T-cell (primary cell): ENCODE results near the gene SP7. TPM values are rescaled to one million over a fixed set of nuclear protein-coding genes. Genes with fewer than 3 reads are reported as not detected.
"Not testable (repeated sequence)": the region's sequence is repeated elsewhere in the genome, so short reads cannot be mapped to it uniquely, and the experiment has no call there.

Experiments
- ATAC-seq, 4 experiments: fragments of 200-7000 bp in 3 of 4; fragments of 150-1000 bp in 1 of 4; cut with Tn5 transposase; replicated peaks in 1 of 4; 1 replicate in 3 of 4; 2 replicates in 1 of 4; pipeline ENCODE4 v1.10.0; 2021; ENCODE audit warnings: moderate library complexity in 3 of 4, mild to moderate bottlenecking in 2 of 4, moderate number of reproducible peaks in 1 of 4
- CTCF ChIA-PET, 2 donors: fragments of 300-600 bp; sonication (Branson Sonifier 250); formaldehyde crosslinking; loops; one replicate each; lab custom pipeline; 2022; ENCODE audit warnings: antibody characterized with exemption in 2 of 2; lab: Charles Lee
- POLR2A ChIA-PET, 2 donors: fragments of 300-600 bp; sonication (Branson Sonifier 250); formaldehyde crosslinking; loops; one replicate each; lab custom pipeline; 2022; ENCODE audit warnings: antibody characterized with exemption in 2 of 2; lab: Charles Lee
- DNase-seq, 35 experiments: peaks; one replicate each; pipeline versions ENCODE4 v3.0.0 to v3.0.0-alpha.2; 2013 to 2023
- H3K27ac ChIP-seq: one replicate; pipeline ENCODE4 v1.5.1; 2013; ENCODE audit warnings: low read length
- H3K27me3 ChIP-seq, 2 experiments: replicated peaks in 1 of 2; 1 replicate in 1 of 2; 2 replicates in 1 of 2; pipeline versions ENCODE4 v1.6.1 to v1.7.0; 2013; ENCODE audit warnings: low read length in 1 of 2, mixed read lengths in 1 of 2; ENCODE audit not compliant: control insufficient read depth in 2 of 2, insufficient read depth in 2 of 2; ENCODE audit errors: extremely low read depth in 1 of 2
- H3K36me3 ChIP-seq, 2 donors: 1 replicate in 1 of 2; 2 replicates in 1 of 2; pipeline versions ENCODE4 v1.6.1 to v1.7.0; 2013; ENCODE audit warnings: low read length in 1 of 2; ENCODE audit not compliant: control insufficient read depth in 2 of 2, insufficient read depth in 1 of 2; ENCODE audit errors: extremely low read depth in 1 of 2
- H3K4me1 ChIP-seq, 2 experiments: 1 replicate in 1 of 2; 2 replicates in 1 of 2; pipeline versions ENCODE4 v1.6.1 to v1.7.0; 2013; ENCODE audit warnings: low read length in 2 of 2, mixed read lengths in 1 of 2; ENCODE audit not compliant: insufficient read depth in 2 of 2, control insufficient read depth in 1 of 2; ENCODE audit errors: extremely low read depth in 1 of 2
- H3K4me3 ChIP-seq, 2 donors: 1 replicate in 1 of 2; 2 replicates in 1 of 2; pipeline versions ENCODE4 v1.5.1 to v1.7.0; 2013; ENCODE audit warnings: mild to moderate bottlenecking in 2 of 2, low read length in 1 of 2, moderate library complexity in 1 of 2; ENCODE audit not compliant: control insufficient read depth in 1 of 2; ENCODE audit errors: extremely low read depth in 1 of 2
- H3K9me3 ChIP-seq: 2 replicates; pipeline ENCODE4 v1.7.0; 2013
- H3K27ac Mint-ChIP-seq, 2 donors: one replicate each; pipeline ENCODE4 v1.8.0; 2020 to 2021; ENCODE audit warnings: mild to moderate bottlenecking in 2 of 2, mixed read lengths in 2 of 2
- H3K27me3 Mint-ChIP-seq, 2 donors: one replicate each; pipeline ENCODE4 v1.8.0; 2021 to 2022; ENCODE audit warnings: mixed read lengths in 2 of 2
- H3K36me3 Mint-ChIP-seq: one replicate; pipeline ENCODE4 v1.8.0; 2021; ENCODE audit warnings: mixed read lengths
- H3K4me1 Mint-ChIP-seq, 3 donors: one replicate each; pipeline ENCODE4 v1.8.0; 2020 to 2022; ENCODE audit warnings: mixed read lengths in 3 of 3, mild to moderate bottlenecking in 1 of 3
- H3K4me3 Mint-ChIP-seq, 3 donors: one replicate each; pipeline ENCODE4 v1.8.0; 2020 to 2022; ENCODE audit warnings: mild to moderate bottlenecking in 3 of 3, mixed read lengths in 3 of 3, moderate library complexity in 3 of 3
- H3K9me3 Mint-ChIP-seq, 3 donors: one replicate each; pipeline ENCODE4 v1.8.0; 2020 to 2022; ENCODE audit warnings: mixed read lengths in 3 of 3
- WGBS: methylation state at CpG from one replicate; pipeline ENCODE4 v1.1.5; 2013; ENCODE audit warnings: missing lambda C conversion rate; ENCODE audit not compliant: insufficient coverage; 5-methylcytosine and 5-hydroxymethylcytosine counted together
- total RNA-seq, 35 experiments: library from RNA in 6 of 35; stranded (reverse) in 6 of 35; fragments of 120-200 nt in 1 of 35; gene quantifications; one replicate each; pipeline versions ENCODE4 v1.2.1 to v1.2.4 and lab custom pipeline; 2013 to 2026

SP7 gene
- total RNA-seq, 5 donors from 2014 or later (not counting 1 experiment from before 2014, with no cell fraction given), result 0.12 TPM; not detected in 4

DNA sequence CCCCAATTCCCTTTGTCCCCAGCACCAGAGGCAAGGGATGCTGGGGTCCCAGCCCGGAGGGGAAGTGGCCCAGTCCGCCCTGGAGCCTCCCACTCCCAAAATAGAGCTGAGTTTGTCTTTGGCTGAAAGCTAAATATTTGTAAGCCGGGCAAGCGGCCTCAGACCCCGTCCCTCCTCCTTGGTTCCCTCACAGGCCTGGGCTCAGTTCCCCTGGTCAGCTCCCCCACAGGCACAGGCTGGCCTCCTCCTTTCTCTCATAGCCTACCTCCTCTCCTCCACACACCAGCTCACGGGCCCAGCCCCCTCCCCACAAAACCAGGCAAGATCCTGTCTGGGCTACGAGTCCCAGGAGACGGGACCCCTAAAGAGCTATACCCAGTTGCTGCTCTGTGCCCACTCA lies 1.3 kb downstream of the SP7 start:
- H3K4me3 ChIP-seq, result no peak overlapping the region
- ChIA-PET CTCF (interaction anchor here (0.6 to 1.6 kb wide), 3 partner anchors 10 to 14 kb away, joined by 4 to 5 read pairs (median 4); no protein-coding TSS in a partner anchor), POLR2A (no interaction called here)
- peaks cover 5 to 7% of the 10 kb centered on the region in 2 experiments for H3K4me1 ChIP-seq
- DNase-seq (no peak), ATAC-seq (no peak)
- Mint-ChIP-seq H3K9me3 (no peaks in the 10 kb centered on the region), H3K4me1 (peaks cover 3 to 8% (median 7%) of the 10 kb centered on the region in 3 donors), H3K4me3 (no peak overlapping the region), H3K27me3 (peaks cover 44 to 54% of the 10 kb centered on the region in 2 donors), H3K36me3 (no peaks in the 10 kb centered on the region), H3K27ac (no peak overlapping the region)
- H3K27me3 ChIP-seq, result peaks cover 0 to 80% of the 10 kb centered on the region in 2 experiments
- WGBS, result 89% methylated on average over 6 of the region's 8 CpGs
- no peaks in the 10 kb centered on the region for H3K9me3 ChIP-seq
- H3K27ac ChIP-seq, result no peak overlapping the region
- H3K36me3 ChIP-seq, result no peaks in the 10 kb centered on the region

DNA sequence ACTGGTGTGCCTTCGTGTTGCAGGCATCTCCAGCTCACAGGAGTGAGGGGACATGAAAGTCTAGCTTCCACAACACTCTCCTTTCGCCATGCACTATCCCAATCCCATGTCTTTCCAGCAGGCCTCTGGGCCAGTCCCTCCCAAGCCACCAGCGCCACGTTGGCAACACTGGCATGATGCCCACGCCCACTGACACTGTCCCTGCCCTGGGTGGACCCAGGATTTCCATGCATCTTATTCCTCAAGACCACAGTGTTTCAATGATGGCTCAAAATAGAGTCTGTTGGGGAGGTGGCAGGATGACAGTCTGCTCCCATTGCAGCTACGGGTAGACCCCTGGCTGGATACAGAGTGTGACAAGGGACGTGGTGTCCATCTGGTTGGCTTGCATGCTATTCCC lies 2.3 kb downstream of the SP7 start:
- no peaks in the 10 kb centered on the region for H3K36me3 Mint-ChIP-seq
- Histone ChIP-seq H3K4me3 (no peak overlapping the region), H3K9me3 (no peaks in the 10 kb centered on the region), H3K27ac (no peak overlapping the region), H3K4me1 (peaks cover 5 to 7% of the 10 kb centered on the region in 2 experiments), H3K36me3 (no peaks in the 10 kb centered on the region), H3K27me3 (peaks cover 0 to 80% of the 10 kb centered on the region in 2 experiments)
- peaks cover 44 to 54% of the 10 kb centered on the region in 2 donors for H3K27me3 Mint-ChIP-seq
- H3K27ac Mint-ChIP-seq, result no peak overlapping the region
- CTCF ChIA-PET, result interaction anchor here in 1 of 2 donors (0.8 kb wide), 1 partner anchor 13 kb away, joined by 3 read pairs; the partner anchor contains the start of gene AAAS
- DNase-seq (no peak), ATAC-seq (no peak)
- H3K9me3 Mint-ChIP-seq, result no peaks in the 10 kb centered on the region
- POLR2A ChIA-PET, result interaction anchor here in 1 of 2 donors (0.7 kb wide), 1 partner anchor 114 kb away, joined by 7 read pairs; no protein-coding TSS in a partner anchor
- H3K4me1 Mint-ChIP-seq, result peaks cover 3 to 8% (median 7%) of the 10 kb centered on the region in 3 donors
- H3K4me3 Mint-ChIP-seq, result no peak overlapping the region
- 53% methylated on average over 6 of the region's 7 CpGs for WGBS

DNA sequence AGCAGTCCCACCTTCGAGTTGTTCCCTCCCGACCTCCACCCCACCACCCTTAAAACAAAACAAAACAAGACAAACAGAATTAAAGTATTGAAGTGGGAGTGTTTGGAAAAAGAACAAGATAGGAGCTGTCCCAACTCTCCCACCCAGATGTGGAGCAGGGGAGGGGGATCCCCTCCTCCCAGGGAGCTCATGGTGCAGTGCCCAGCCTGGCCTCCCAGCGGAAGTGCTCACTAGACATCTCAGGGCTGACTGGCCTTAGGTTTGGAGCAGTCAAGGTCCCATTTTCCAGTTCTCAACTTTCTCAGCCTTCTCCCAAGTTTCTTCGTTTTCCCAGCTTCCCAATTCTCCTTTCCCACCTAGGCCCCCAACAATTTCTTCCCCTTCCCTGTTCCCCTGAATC lies 2.9 kb downstream of the SP7 start:
- no peaks in the 10 kb centered on the region for H3K36me3 ChIP-seq
- no peak overlapping the region for H3K27ac Mint-ChIP-seq
- H3K36me3 Mint-ChIP-seq, result no peaks in the 10 kb centered on the region
- ChIA-PET POLR2A (interaction anchor here in 1 of 2 donors (0.7 kb wide), 1 partner anchor 114 kb away, joined by 7 read pairs; no protein-coding TSS in a partner anchor), CTCF (interaction anchor here in 1 of 2 donors (0.8 kb wide), 1 partner anchor 12 kb away, joined by 3 read pairs; the partner anchor contains the start of gene AAAS)
- H3K4me3 Mint-ChIP-seq, result no peak overlapping the region
- H3K9me3 Mint-ChIP-seq, result no peaks in the 10 kb centered on the region
- H3K27ac ChIP-seq, result no peak overlapping the region
- ATAC-seq (no peak), DNase-seq (no peak)
- peaks cover 42 to 51% of the 10 kb centered on the region in 2 donors for H3K27me3 Mint-ChIP-seq
- 53% methylated on average over 2 of the region's 4 CpGs for WGBS
- peaks cover 0 to 79% of the 10 kb centered on the region in 2 experiments for H3K27me3 ChIP-seq
- H3K4me3 ChIP-seq, result no peak overlapping the region
- H3K9me3 ChIP-seq, result no peaks in the 10 kb centered on the region
- peaks cover 3 to 8% (median 6%) of the 10 kb centered on the region in 3 donors for H3K4me1 Mint-ChIP-seq
- H3K4me1 ChIP-seq, result peaks cover 4 to 7% of the 10 kb centered on the region in 2 experiments

DNA sequence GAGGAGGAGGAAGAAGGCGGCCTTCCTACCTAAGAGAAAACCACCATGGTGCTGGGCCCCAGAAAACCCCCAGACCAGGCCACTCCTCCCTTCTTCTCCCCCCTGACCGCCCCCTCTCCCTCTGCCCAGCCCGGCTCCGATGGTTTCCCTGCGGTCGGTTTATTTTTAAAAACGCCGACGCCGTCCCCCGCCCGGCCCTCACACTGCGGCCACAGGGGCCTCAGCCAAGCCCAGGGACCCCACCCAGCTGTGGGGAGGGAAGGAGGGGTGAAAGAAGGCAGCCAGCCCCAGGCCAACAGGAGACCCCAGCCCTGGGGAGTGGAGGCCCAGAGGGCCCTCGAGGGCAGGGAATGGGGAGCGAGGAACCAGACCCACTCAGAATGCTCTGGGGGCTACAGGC lies 3.4 kb downstream of the SP7 start:
- peaks cover 36 to 47% of the 10 kb centered on the region in 2 donors for H3K27me3 Mint-ChIP-seq

DNA sequence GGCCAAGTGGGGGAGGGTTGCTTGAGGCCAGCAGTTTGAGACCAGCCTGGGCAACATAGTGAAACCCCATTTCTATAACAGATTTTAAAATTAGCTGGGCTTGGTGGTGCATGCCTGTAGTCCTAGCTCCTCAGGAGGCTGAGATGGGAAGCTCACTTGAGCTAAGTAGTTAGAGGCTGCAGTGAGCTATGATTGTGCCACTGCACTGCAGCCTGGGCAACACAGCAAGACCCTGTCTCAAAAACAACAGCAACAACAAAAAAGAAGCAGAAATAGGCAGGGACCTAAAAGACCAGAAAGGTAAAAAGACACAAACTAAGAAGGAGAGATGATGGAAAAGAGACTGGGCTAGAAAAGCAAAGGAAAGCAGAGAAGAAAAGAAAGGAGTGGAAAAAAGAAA lies 3.8 kb downstream of the SP7 start:
- not testable (repeated sequence) for ATAC-seq, H3K4me3 ChIP-seq, H3K36me3 ChIP-seq, H3K27ac ChIP-seq, H3K9me3 Mint-ChIP-seq, H3K4me1 Mint-ChIP-seq, DNase-seq, H3K36me3 Mint-ChIP-seq, H3K4me1 ChIP-seq, H3K27ac Mint-ChIP-seq, H3K9me3 ChIP-seq, H3K4me3 Mint-ChIP-seq
- H3K27me3 ChIP-seq, result peaks cover 0 to 75% of the 10 kb centered on the region in 2 experiments
- ChIA-PET CTCF (interaction anchor here in 1 of 2 donors (0.6 kb wide), 1 partner anchor 16 kb away, joined by 13 read pairs; no protein-coding TSS in a partner anchor), POLR2A (interaction anchor here (0.5 to 0.6 kb wide), 2 partner anchors 118 to 143 kb away, joined by 5 to 10 read pairs; no protein-coding TSS in a partner anchor)
- H3K27me3 Mint-ChIP-seq, result peaks cover 33 to 47% of the 10 kb centered on the region in 2 donors

More for the DNA sequence above, 3.4 kb downstream of the SP7 start:
- 82% methylated on average over 8 of the region's 15 CpGs for WGBS
- Mint-ChIP-seq H3K9me3 (no peaks in the 10 kb centered on the region), H3K27ac (no peak overlapping the region), H3K4me1 (peaks cover 2 to 5% (median 2%) of the 10 kb centered on the region in 3 donors), H3K4me3 (no peak overlapping the region), H3K36me3 (no peaks in the 10 kb centered on the region)
- H3K27ac ChIP-seq, result no peak overlapping the region
- no peaks in the 10 kb centered on the region for H3K9me3 ChIP-seq
- ChIA-PET POLR2A (interaction anchor here in 1 of 2 donors (0.6 kb wide), 1 partner anchor 143 kb away, joined by 10 read pairs; no protein-coding TSS in a partner anchor), CTCF (interaction anchor here in 1 of 2 donors (0.8 kb wide), 1 partner anchor 12 kb away, joined by 3 read pairs; the partner anchor contains the start of gene AAAS)
- no peaks in the 10 kb centered on the region for H3K36me3 ChIP-seq
- H3K4me1 ChIP-seq, result peaks cover 0 to 4% of the 10 kb centered on the region in 2 experiments
- no peak for ATAC-seq
- H3K27me3 ChIP-seq, result peaks cover 0 to 79% of the 10 kb centered on the region in 2 experiments
- DNase-seq, result no peak
- H3K4me3 ChIP-seq, result no peak overlapping the region

DNA sequence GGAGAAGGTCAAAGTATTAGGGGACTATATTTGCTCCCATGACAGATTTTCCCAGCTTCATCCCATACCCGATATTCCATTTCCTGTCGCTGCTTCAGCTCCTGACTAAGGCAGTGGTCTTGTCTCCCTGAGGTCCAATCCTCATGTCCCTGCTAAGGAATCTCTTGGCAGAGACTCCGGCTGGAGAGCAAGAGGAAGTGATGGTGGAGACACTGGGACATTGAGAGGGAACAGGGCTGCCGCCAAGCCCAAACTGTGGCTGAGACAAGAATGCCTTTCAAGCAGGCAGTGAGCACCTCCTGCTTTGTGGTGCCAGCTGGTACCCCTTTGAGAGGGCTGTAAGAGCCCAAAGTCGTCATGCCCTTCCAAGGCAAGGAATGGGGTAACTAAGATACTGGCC lies 5.5 kb downstream of the SP7 start:
- no peak overlapping the region for H3K27ac ChIP-seq
- H3K4me1 ChIP-seq, result peaks cover 0 to 6% of the 10 kb centered on the region in 2 experiments
- peaks cover 0 to 61% of the 10 kb centered on the region in 2 experiments for H3K27me3 ChIP-seq
- Mint-ChIP-seq H3K36me3 (no peaks in the 10 kb centered on the region), H3K27me3 (peaks cover 22 to 32% of the 10 kb centered on the region in 2 donors), H3K4me3 (no peak overlapping the region), H3K4me1 (peaks cover 2 to 6% (median 5%) of the 10 kb centered on the region in 3 donors), H3K9me3 (no peaks in the 10 kb centered on the region), H3K27ac (no peak overlapping the region)
- CTCF ChIA-PET, result interaction anchor here in 1 of 2 donors (0.7 kb wide), 1 partner anchor 177 kb away, joined by 5 read pairs; no protein-coding TSS in a partner anchor
- no peaks in the 10 kb centered on the region for H3K36me3 ChIP-seq
- ATAC-seq (no peak), DNase-seq (no peak)
- no peaks in the 10 kb centered on the region for H3K9me3 ChIP-seq
- POLR2A ChIA-PET, result interaction anchor here in 1 of 2 donors (0.6 kb wide), 2 partner anchors 17 to 1365 kb away, joined by 3 read pairs; no protein-coding TSS in a partner anchor
- no peak overlapping the region for H3K4me3 ChIP-seq
- WGBS, result 90% methylated on average over 2 of the region's 5 CpGs
